Left ventricle myocardium inferior (tissue), 1 donor: Measurements from ENCODE around the gene WDFY4. TPM values are rescaled to one million over a fixed set of nuclear protein-coding genes. Genes with fewer than 3 reads are reported as not detected.

Experiments
- DNase-seq: peaks from one replicate; pipeline ENCODE4 v3.0.0-alpha.2; 2020
- H3K27ac ChIP-seq: fragments of 200-600 bp; replicated peaks from 2 replicates; pipeline ENCODE4 v1.8.0; 2021
- H3K27me3 ChIP-seq: fragments of 200-600 bp; 2 replicates; pipeline ENCODE4 v1.8.0; 2021; ENCODE audit warnings: low read depth
- H3K36me3 ChIP-seq: fragments of 200-600 bp; 2 replicates; pipeline ENCODE4 v1.8.0; 2021
- H3K4me1 ChIP-seq: fragments of 200-600 bp; 2 replicates; pipeline ENCODE4 v1.8.0; 2021
- H3K4me3 ChIP-seq: fragments of 200-600 bp; 2 replicates; pipeline ENCODE4 v1.8.0; 2021; ENCODE audit warnings: mild to moderate bottlenecking, moderate library complexity
- H3K9me3 ChIP-seq: fragments of 200-600 bp; replicated peaks from 2 replicates; pipeline ENCODE4 v1.8.0; 2021
- CTCF ChIP-seq: fragments of 200-600 bp; IDR thresholded peaks from 2 replicates; pipeline ENCODE4 v1.8.0; 2021; ENCODE audit warnings: antibody characterized with exemption, mild to moderate bottlenecking, borderline replicate concordance
- intact Hi-C: fragments of 100-400 bp; cut with micrococcal nuclease; formaldehyde crosslinking; loops from one replicate; pipeline ENCODE4 v1.11.0; 2022
- total RNA-seq: library from RNA; stranded (reverse); fragmentation: NEBNext Ultra II Directional; extraction: Animal tissue kit (Norgen Biotek cat#: 25700); gene quantifications from one replicate; pipeline ENCODE4 v1.2.1, GENCODE V29; 2021
- donor health status: DM: no; HTN: yes; CAD: no; lungs with severe emphysema.

The WDFY4 gene
- total RNA-seq, 1 donor from 2014 or later, result 1.5 TPM

GRCh38 chr10:48882881-48883280 is 198.2 kb downstream of the WDFY4 start:
- no peaks in the 10 kb centered on the region for H3K4me1 ChIP-seq

GRCh38 chr10:48883701-48884100 is 199.0 kb downstream of the WDFY4 start:
- no peak overlapping the region for H3K27ac ChIP-seq
- no peaks in the 10 kb centered on the region for H3K27me3 ChIP-seq
- no peak overlapping the region for H3K4me3 ChIP-seq
- no peak for DNase-seq
- no peaks in the 10 kb centered on the region for H3K9me3 ChIP-seq
- no peaks in the 10 kb centered on the region for H3K36me3 ChIP-seq
- TF ChIP-seq CTCF, result no peak
- intact Hi-C loops, result no loop called here
- no peaks in the 10 kb centered on the region for H3K4me1 ChIP-seq

More at GRCh38 chr10:48882881-48883280, 198.2 kb downstream of the WDFY4 start:
- Histone ChIP-seq H3K36me3 (no peaks in the 10 kb centered on the region), H3K27me3 (no peaks in the 10 kb centered on the region), H3K27ac (no peak overlapping the region), H3K9me3 (no peaks in the 10 kb centered on the region), H3K4me3 (no peak overlapping the region)
- TF ChIP-seq CTCF, result no peak
- intact Hi-C loops, result no loop called here
- DNase-seq, result no peak

- intact Hi-C loops, result no loop called here
- Histone ChIP-seq H3K4me1 (no peaks in the 10 kb centered on the region), H3K27me3 (no peaks in the 10 kb centered on the region), H3K36me3 (no peaks in the 10 kb centered on the region), H3K27ac (no peak overlapping the region), H3K9me3 (no peaks in the 10 kb centered on the region), H3K4me3 (no peak overlapping the region)
- DNase-seq, result no peak
- no peak for TF ChIP-seq CTCF
Measured at GRCh38 chr10:48884179-48885045, 199.7 kb downstream of the WDFY4 start.

DNA sequence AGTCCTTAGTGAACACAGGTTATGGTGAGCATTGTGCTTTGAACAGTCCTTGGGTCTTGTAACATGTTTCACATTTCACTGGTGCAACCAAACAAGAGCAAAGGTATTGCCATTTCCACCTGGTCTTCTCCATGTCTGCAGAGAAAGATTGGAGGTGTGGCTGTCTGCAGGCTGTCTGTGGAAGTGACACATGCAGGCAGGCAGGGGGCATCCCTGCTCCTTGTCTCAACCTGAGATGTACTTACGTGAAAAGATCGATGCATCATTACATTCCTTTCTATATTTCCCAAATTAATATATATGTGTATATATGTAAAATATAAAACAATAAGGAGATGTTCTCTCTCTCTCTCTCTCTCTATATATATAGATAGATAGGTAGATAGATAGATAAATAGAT is 200.7 kb downstream of the WDFY4 start:
- no peak for DNase-seq
- TF ChIP-seq CTCF, result peak; percentile 59
- intact Hi-C loops, result no loop called here
- Histone ChIP-seq H3K36me3 (no peaks in the 10 kb centered on the region), H3K4me3 (no peak overlapping the region), H3K27me3 (no peaks in the 10 kb centered on the region), H3K9me3 (no peaks in the 10 kb centered on the region), H3K4me1 (no peaks in the 10 kb centered on the region), H3K27ac (no peak overlapping the region)

- Histone ChIP-seq H3K4me3 (no peak overlapping the region), H3K36me3 (no peaks in the 10 kb centered on the region), H3K4me1 (no peaks in the 10 kb centered on the region), H3K9me3 (no peaks in the 10 kb centered on the region), H3K27ac (no peak overlapping the region), H3K27me3 (no peaks in the 10 kb centered on the region)
- intact Hi-C loops, result no loop called here
- no peak for DNase-seq
- no peak for TF ChIP-seq CTCF
Measured at GRCh38 chr10:48887982-48888381, 203.3 kb downstream of the WDFY4 start.
